T-helper 2 cell treated with Interferon-gamma antibody and Interleukin-4, amounts not matched to agents 100 ng/mL and 5 ng/mL, for 36 hours (primary cell): Measurements from ENCODE around the gene GPR25. TPM values are rescaled to one million over a fixed set of nuclear protein-coding genes. Genes with fewer than 3 reads are reported as not detected.
"Not testable (repeated sequence)": the region's sequence is repeated elsewhere in the genome, so short reads cannot be mapped to it uniquely, and the experiment has no call there.

Experiments
- intact Hi-C: fragments of 100-400 bp; cut with micrococcal nuclease; formaldehyde crosslinking; loops from one replicate; pipeline ENCODE4 v1.15.1; 2023
- total RNA-seq: library from RNA; stranded (reverse); gene quantifications from 2 replicates; pipeline ENCODE4 v1.2.3, GENCODE V29; 2022

GPR25 gene
- total RNA-seq, 1 donor from 2014 or later = not detected

DNA sequence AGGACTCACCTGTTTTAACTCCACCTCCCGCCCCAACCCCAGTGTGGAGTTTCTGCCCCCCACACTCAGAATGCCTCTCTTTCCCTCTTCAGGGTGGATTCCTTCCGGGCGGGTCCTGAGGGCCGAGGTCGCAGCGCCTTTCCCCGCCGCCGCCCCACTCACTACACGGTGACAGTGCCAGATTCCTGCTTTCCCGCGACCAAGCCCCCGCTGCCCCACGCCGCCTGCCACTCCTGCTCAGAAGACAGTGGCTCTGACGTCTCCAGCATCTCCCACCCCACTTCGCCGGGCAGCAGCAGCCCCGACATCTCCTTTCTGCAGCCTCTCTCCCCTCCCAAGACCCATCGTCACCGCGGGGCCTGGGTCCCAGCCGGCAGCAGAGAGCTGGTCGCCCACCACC, 38.6 kb downstream of the GPR25 start:
- intact Hi-C loops = no loop called here

DNA sequence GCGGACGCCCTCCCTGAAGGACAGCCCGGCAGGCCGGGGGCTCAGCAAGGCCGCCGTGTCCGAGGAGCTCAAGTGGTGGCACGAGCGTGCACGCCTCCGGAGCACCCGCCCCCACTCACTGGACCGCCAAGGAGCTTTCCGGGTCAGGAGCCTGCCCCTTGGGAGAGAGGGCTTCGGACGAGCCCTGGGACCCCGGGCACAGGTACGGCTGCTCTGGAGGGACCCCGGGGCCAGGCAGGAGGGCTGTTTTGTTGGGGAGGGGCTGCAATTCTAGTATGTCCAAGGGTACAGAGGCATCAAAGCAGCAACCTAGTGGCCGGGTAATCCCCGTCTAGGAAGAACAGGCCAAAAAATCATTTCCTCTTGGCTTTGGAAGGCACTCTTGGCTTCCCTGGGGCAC, 39.2 kb downstream of the GPR25 start:
- intact Hi-C loops = not testable (repeated sequence)

DNA sequence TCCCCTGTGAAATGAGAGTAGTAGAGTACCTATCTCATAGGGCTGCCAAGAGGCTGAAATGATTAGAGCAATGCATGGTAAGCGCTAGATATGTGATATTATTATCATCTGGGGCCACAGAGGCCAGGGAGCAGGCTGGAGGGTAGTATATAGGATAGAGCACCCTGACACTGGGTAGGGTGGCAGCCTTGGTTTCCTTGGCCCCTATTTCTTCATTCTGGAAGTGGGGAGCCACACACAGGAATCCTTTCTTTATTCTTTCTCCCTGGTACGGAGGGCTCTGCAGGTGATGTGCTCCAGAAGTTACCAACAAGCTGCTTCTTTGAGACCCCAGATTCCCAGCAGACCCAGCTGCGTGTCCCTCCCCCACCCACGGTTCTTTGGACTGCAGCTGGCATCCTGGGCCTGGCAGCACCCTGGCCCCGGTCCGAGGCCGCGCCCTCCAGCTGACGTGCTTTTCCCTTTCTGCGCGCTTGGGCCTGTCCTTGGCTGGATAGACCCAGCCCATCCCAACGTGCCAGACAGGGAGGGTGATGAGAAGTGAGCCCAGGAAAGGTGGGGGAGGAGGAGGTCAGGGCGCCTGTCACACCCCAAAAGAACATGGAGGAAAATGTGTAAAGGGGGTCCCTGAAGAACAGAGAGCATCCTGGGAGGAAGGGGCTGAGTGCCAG, 40.1 kb downstream of the GPR25 start:
- intact Hi-C loops = no loop called here

DNA sequence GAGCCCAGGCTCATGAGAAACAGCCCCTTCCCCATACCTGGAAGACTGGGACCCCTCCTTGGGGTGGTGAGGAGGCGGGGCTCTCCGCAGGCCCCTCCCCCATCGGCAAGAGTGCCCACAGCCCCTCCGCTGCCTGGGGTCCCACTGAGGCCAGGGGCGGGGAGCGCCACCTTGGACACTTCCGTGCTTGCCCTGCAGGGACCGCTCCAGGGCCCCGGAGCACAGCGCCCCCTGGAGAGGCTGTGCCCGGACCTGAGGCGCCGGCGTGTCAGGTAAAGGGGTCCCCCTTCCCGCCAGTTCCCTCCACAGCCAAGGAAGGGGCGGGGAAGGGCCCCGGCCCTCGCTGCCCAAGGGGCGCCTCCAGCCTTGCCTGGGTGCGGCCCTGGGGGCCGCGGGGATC, 43.4 kb downstream of the GPR25 start:
- intact Hi-C loops = no loop called here

DNA sequence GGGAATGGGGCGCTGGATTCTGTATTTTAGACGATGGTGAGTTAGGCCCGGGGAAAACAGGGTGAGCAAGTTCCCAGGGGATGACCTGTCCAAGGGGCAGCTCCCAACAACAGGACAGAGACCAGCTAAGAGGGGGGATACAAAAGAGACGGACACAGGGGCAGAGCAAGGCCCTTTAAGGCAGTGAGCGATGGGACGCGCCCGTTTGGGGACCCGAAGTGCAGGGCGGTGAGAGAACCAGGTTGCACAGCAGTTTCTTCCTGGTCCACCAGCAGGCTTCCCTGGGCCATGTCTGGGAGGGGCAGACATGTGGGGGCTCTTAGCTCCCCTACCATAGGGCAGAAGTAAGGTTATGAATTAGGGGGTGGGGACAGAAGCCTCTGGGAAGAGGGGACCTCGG, 43.9 kb downstream of the GPR25 start:
- intact Hi-C loops = no loop called here

DNA sequence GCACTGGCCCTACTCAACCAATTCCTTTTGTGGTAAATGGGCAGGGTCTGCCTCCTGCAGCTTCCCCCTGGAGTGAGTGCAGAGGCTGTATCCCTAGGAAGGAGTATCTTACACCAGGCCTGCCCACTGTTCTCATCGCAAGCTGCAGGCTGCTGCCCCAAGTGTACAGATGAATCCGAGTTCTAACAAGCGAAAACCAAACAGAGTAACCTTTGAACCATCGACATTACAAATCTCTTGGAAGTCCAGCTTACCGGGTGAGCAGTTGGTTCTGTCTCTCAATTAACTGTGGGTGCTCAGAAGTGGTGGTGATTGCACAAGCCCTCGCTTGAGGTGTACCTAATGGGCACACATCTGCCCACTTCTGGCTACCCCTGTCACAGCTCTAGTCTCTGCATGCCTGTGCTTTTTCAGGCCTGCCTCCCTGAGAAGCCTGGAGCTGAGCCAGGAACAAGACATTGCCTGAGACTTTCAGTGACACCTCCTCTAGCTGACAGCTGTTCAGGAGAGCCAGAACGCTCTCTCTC, 44.6 kb downstream of the GPR25 start:
- intact Hi-C loops = no loop called here

DNA sequence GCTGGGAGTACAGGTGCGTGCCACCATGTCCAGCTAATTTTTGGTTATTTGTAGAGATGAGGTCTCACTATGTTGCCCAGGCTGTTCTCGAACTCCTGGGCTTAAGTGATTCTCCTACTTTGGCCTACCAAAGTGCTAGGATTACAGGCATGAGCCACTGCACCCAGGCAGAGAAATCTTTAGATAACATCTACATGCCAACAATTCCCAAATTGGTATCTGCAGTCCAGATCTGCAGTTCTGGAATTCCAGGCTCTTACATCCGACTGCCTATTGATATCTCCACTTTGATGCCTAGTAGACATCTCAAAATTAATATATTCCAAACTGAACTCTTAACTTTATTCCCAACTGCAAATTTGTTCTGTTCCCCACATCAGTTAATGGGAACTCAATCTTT, 45.2 kb downstream of the GPR25 start:
- intact Hi-C loops = no loop called here

DNA sequence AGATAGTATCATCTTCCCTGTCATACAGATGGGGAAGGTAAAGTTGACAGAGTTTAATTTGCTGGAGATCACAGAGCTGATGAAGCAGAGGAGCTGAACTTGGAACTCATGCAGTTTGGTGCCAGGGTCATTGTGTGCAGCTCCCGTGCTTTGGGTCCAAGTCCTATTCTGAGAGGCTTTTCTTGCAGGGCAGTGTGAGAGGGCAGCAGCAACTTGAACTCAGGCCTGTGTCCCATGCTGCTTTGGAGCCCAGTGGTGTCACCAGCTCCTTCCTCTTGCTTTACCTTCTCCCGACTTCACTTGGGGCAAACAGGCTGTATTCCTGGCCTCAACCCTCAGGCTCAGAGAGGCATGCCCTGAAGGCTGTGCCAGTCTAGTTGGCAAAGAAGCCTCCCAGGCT, 46.6 kb downstream of the GPR25 start:
- intact Hi-C loops = no loop called here

DNA sequence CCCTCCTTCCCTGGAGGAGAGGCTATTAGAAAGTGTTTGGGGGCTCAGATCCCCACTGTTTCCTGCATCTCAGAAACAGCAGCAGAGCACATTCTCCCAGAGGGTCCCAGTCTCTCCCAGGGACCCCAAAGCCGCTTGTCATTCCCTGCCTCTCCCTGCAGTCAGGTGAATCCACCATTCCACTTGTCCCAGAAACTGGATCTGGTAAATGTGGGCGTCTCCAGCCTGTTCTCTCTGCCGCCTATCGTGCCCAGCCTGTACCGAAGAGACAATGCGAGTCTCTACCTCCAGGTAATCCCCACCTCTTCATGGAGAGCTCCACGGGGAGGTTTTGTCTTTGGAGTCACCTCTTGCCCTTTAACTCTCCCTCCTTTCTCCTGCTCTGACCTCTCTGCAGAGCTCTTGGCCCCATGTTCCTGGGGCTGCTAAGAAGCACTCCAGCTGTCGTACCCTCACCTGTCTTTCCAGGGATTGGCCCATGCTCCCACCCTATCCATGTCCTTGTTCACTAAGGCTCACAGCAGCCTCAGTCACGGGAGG, 48.9 kb downstream of the GPR25 start:
- intact Hi-C loops = no loop called here

DNA sequence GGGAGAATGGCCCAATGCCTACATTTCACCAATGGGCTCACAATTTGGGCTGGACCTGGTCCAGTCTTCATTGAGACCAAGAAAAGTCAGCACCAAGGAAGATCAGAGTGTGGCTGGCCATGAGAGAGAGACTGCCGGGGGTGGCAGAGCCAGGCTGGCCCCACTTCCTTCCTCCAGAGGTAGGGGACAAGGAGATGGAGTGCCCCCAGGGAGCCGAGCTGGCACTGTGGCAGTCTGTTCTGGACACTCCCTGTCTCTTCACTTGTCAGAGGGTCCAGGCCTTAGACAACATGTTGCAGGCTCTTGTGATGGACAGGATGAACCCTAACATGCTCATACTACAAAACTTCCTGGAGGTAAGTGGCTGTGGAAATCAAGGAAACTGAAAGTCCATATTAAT, 49.6 kb downstream of the GPR25 start:
- intact Hi-C loops = no loop called here

DNA sequence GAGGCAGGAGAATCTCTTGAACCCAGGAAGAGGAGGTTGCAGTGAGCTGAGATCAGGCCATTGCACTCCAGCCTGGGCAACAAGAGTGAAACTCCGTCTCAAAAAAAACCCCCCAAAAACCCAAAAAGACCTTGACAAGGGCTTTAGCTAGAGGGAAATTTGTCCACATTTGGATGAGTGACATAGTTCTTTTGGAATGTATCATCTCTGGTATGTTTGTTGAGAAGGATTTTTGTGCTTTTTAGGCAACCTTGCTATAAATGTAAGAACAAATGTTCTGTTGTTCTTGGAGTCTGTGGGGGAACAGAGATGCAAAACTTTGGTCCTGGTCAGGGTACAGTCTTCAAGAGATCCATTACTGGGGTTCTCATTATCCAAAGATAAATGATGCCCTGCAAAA, 50.8 kb downstream of the GPR25 start:
- intact Hi-C loops = no loop called here

Other genes with a start within 250 kb of the GPR25 start
- 20.6 and 21.3 TPM in 2 replicates for gene DDX59, start 203.1 kb upstream of the GPR25 start, total RNA-seq
- 0.07 and 0.18 TPM in 2 replicates for gene CAMSAP2, start 134.1 kb upstream of the GPR25 start, total RNA-seq
- not detected in 2 replicates for gene INAVA, start 21.9 kb downstream of the GPR25 start, total RNA-seq
- 87.2 and 90.6 TPM in 2 replicates for gene KIF21B, start 150.7 kb downstream of the GPR25 start, total RNA-seq
- not detected in 2 replicates for gene CACNA1S, start 239.4 kb downstream of the GPR25 start, total RNA-seq